IMR-90 (cell line): Measurements from ENCODE around the gene PREB. TPM values are rescaled to one million over a fixed set of nuclear protein-coding genes. Genes with fewer than 3 reads are reported as not detected.

Experiments used
- ATAC-seq: fragments of 200-7000 bp; cut with Tn5 transposase; 2 replicates; pipeline ENCODE4 v1.9.1; 2020; ENCODE audit warnings: low read depth, mild to moderate bottlenecking, moderate library complexity
- BruUV-seq: library from RNA; stranded (reverse); fragments of 400-500 nt; replicated peaks from 2 replicates; lab custom pipeline; 2021; lab: Mats Ljungman, UMichigan
- CTCF ChIA-PET: fragments of 300-600 bp; formaldehyde crosslinking; extraction: SDS; loops from one replicate; lab custom pipeline; 2021; ENCODE audit warnings: antibody characterized with exemption; lab: Yijun Ruan, JAX
- POLR2A ChIA-PET: fragments of 300-600 bp; sonication (Branson Sonifier 250); formaldehyde crosslinking; loops from one replicate; lab custom pipeline; 2022; ENCODE audit warnings: antibody characterized with exemption; ENCODE audit not compliant: unreplicated experiment; lab: Charles Lee
- DNase-seq: peaks from one replicate; pipeline ENCODE4 v3.0.0; 2013
- H2AFZ ChIP-seq: replicated peaks from 2 replicates; pipeline ENCODE3; 2013; ENCODE audit warnings: low read length, mild to moderate bottlenecking; ENCODE audit not compliant: poor library complexity
- H2AK5ac ChIP-seq: 2 replicates; pipeline ENCODE4 v1.6.1; 2013; ENCODE audit warnings: low read depth, low read length, inconsistent platforms
- H2AK9ac ChIP-seq: replicated peaks from 2 replicates; pipeline ENCODE3; 2013; ENCODE audit warnings: mild to moderate bottlenecking, low read depth, low read length, moderate library complexity; ENCODE audit not compliant: poor library complexity
- H2BK120ac ChIP-seq: 2 replicates; pipeline ENCODE4 v1.6.1; 2013; ENCODE audit warnings: low read depth, low read length, inconsistent platforms
- H2BK15ac ChIP-seq: 3 replicates; pipeline ENCODE4 v1.6.1; 2013; ENCODE audit warnings: low read depth, low read length, inconsistent platforms
- H2BK20ac ChIP-seq: 2 replicates; pipeline ENCODE4 v1.6.1; 2013; ENCODE audit warnings: low read depth, mild to moderate bottlenecking, inconsistent platforms, low read length, moderate library complexity
- H2BK5ac ChIP-seq: 2 replicates; pipeline ENCODE4 v1.6.1; 2013; ENCODE audit warnings: mild to moderate bottlenecking, low read depth, low read length, inconsistent platforms; ENCODE audit not compliant: poor library complexity, severe bottlenecking
- H3K14ac ChIP-seq: replicated peaks from 2 replicates; pipeline ENCODE4 v1.6.1; 2013; ENCODE audit warnings: low read depth, low read length, inconsistent platforms
- H3K18ac ChIP-seq: 2 replicates; pipeline ENCODE4 v1.6.1; 2013; ENCODE audit warnings: low read depth, low read length, control low read depth
- H3K23ac ChIP-seq: 2 replicates; pipeline ENCODE4 v1.6.1; 2013; ENCODE audit warnings: low read depth, low read length, inconsistent platforms
- H3K27ac ChIP-seq: 2 replicates; pipeline ENCODE4 v1.5.1; 2013; ENCODE audit warnings: mild to moderate bottlenecking, control low read depth, low read length; ENCODE audit not compliant: insufficient read depth
- H3K27me3 ChIP-seq: 2 replicates; pipeline ENCODE4 v1.6.1; 2013; ENCODE audit warnings: low read length; ENCODE audit not compliant: control insufficient read depth, insufficient read depth
- H3K36me3 ChIP-seq: 2 replicates; pipeline ENCODE4 v1.6.1; 2013; ENCODE audit warnings: low read length, mixed read lengths; ENCODE audit not compliant: control insufficient read depth, insufficient read depth
- H3K4ac ChIP-seq: 2 replicates; pipeline ENCODE4 v1.6.1; 2013; ENCODE audit warnings: low read depth, low read length, inconsistent platforms
- H3K4me1 ChIP-seq: 2 replicates; pipeline ENCODE4 v1.6.1; 2013; ENCODE audit warnings: low read length, mixed read lengths; ENCODE audit not compliant: control insufficient read depth, insufficient read depth
- H3K4me2 ChIP-seq: 2 replicates; pipeline ENCODE4 v1.6.1; 2013; ENCODE audit warnings: low read depth, mild to moderate bottlenecking, control low read depth, low read length, moderate library complexity
- H3K4me3 ChIP-seq: 2 replicates; pipeline ENCODE4 v1.5.1; 2013; ENCODE audit warnings: low read depth, mild to moderate bottlenecking, control low read depth, low read length, moderate library complexity; ENCODE audit not compliant: insufficient read depth
- H3K56ac ChIP-seq: 2 replicates; pipeline ENCODE4 v1.6.1; 2013; ENCODE audit warnings: low read length, inconsistent platforms; ENCODE audit not compliant: insufficient read depth; ENCODE audit errors: extremely low read depth
- H3K79me1 ChIP-seq, 2 experiments: 2 replicates each; pipeline ENCODE4 v1.6.1; 2013; ENCODE audit warnings: low read length in 2 of 2, inconsistent platforms in 1 of 2, low read depth in 1 of 2
- H3K9ac ChIP-seq: 2 replicates; pipeline ENCODE4 v1.6.1; 2013; ENCODE audit warnings: low read depth, low read length, control low read depth
- H3K9me1 ChIP-seq: 2 replicates; pipeline ENCODE4 v1.6.1; 2013; ENCODE audit warnings: low read length, inconsistent platforms; ENCODE audit not compliant: insufficient read depth
- H3K9me3 ChIP-seq: 2 replicates; pipeline ENCODE4 v1.6.1; 2013; ENCODE audit warnings: low read length; ENCODE audit not compliant: control insufficient read depth, insufficient read depth
- H4K20me1 ChIP-seq: 2 replicates; pipeline ENCODE4 v1.6.1; 2013; ENCODE audit warnings: low read length, inconsistent platforms; ENCODE audit not compliant: insufficient read depth
- H4K5ac ChIP-seq: 2 replicates; pipeline ENCODE4 v1.6.1; 2013; ENCODE audit warnings: mild to moderate bottlenecking, low read depth, low read length, control low read depth
- H4K8ac ChIP-seq, 2 experiments: 2 replicates each; pipeline ENCODE4 v1.6.1; 2013; ENCODE audit warnings: low read depth in 2 of 2, low read length in 2 of 2, control low read depth in 1 of 2, inconsistent platforms in 1 of 2
- H4K91ac ChIP-seq: 2 replicates; pipeline ENCODE4 v1.6.1; 2013; ENCODE audit warnings: low read depth, low read length, inconsistent platforms; ENCODE audit not compliant: insufficient read depth
- BHLHE40 ChIP-seq: fragments of 150-350 bp; IDR thresholded peaks from 2 replicates; pipeline ENCODE4 v1.6.1; 2016; ENCODE audit warnings: mild to moderate bottlenecking, low read depth, low read length
- CEBPB ChIP-seq: IDR thresholded peaks from 2 replicates; pipeline ENCODE4 v1.6.1; 2012; ENCODE audit warnings: low read depth, low read length, improper control_type of control experiment
- CHD1 ChIP-seq: IDR thresholded peaks from 2 replicates; pipeline ENCODE4 v1.6.1; 2012; ENCODE audit warnings: low read depth, low read length, improper control_type of control experiment
- FOS ChIP-seq: fragments of 150-350 bp; IDR thresholded peaks from 2 replicates; pipeline ENCODE4 v1.6.1; 2016; ENCODE audit warnings: low read depth, low read length
- MAFK ChIP-seq: IDR thresholded peaks from 2 replicates; pipeline ENCODE4 v1.6.1; 2012; ENCODE audit warnings: low read depth, low read length, improper control_type of control experiment
- MAZ ChIP-seq: IDR thresholded peaks from 2 replicates; pipeline ENCODE4 v1.6.1; 2012; ENCODE audit warnings: low read depth, mild to moderate bottlenecking, low read length, improper control_type of control experiment, moderate library complexity, borderline replicate concordance
- MXI1 ChIP-seq: IDR thresholded peaks from 2 replicates; pipeline ENCODE4 v1.6.1; 2012; ENCODE audit warnings: low read depth, mild to moderate bottlenecking, low read length, moderate library complexity, borderline replicate concordance
- NFE2L2 ChIP-seq: fragments of 150-350 bp; IDR thresholded peaks from 2 replicates; pipeline ENCODE4 v1.6.1; 2016; ENCODE audit warnings: low read depth, mild to moderate bottlenecking, low read length
- POLR2A ChIP-seq: IDR thresholded peaks from 2 replicates; pipeline ENCODE4 v1.6.1; 2012; ENCODE audit warnings: mild to moderate bottlenecking, low read depth, low read length
- RAD21 ChIP-seq: IDR thresholded peaks from 2 replicates; pipeline ENCODE4 v1.6.1; 2012; ENCODE audit warnings: low read length, improper control_type of control experiment
- RCOR1 ChIP-seq: IDR thresholded peaks from 2 replicates; pipeline ENCODE4 v1.6.1; 2012; ENCODE audit warnings: mild to moderate bottlenecking, low read length, improper control_type of control experiment; ENCODE audit not compliant: insufficient replicate concordance
- RFX5 ChIP-seq: IDR thresholded peaks from 2 replicates; pipeline ENCODE4 v1.8.0; 2012; ENCODE audit warnings: low read depth, mild to moderate bottlenecking, low read length, moderate library complexity
- WGBS, 2 experiments: methylation state at CpG; one replicate each; pipeline versions ENCODE4 v1.1.5 to v1.1.7; 2013; ENCODE audit warnings: missing lambda C conversion rate in 2 of 2; ENCODE audit not compliant: insufficient read length in 1 of 2; ENCODE audit errors: extremely low coverage in 2 of 2; 5-methylcytosine and 5-hydroxymethylcytosine counted together
- dilution Hi-C: fragments of 300-500 bp; cut with HindIII; formaldehyde crosslinking; loops from one replicate; pipeline ENCODE4 v1.14.3; 2018; ENCODE audit warnings: low sequenced_read_pairs; ENCODE audit not compliant: unreplicated experiment
- in situ Hi-C: fragments of 300-500 bp; cut with MboI; formaldehyde crosslinking; loops from 3 replicates; pipeline ENCODE4 v1.14.3; 2019; ENCODE audit warnings: low sequenced_read_pairs, inconsistent platforms, mixed read lengths
- intact Hi-C: fragments of 100-400 bp; cut with micrococcal nuclease; formaldehyde crosslinking; loops from 2 replicates; pipeline ENCODE4 v1.10.0; 2022
- polyA plus RNA-seq, 3 experiments: library from polyadenylated mRNA; depleted of rRNA; stranded (reverse); fragments of >200 nt; gene quantifications; 2 replicates each; pipeline ENCODE4 v1.2.3, GENCODE V29; 2012; ENCODE audit warnings: low replicate concordance in 1 of 3
- total RNA-seq: library from RNA; depleted of rRNA; stranded (reverse); fragments of >200 nt; gene quantifications from 2 replicates; pipeline ENCODE4 v1.2.3, GENCODE V29; 2012
- TF ChIP-seq, protein P1 (sequence below): conservative IDR thresholded peaks from 2 replicates; pipeline ENCODE4 v1.5.1; 2012; ENCODE audit warnings: mild to moderate bottlenecking, low read depth, low read length, improper control_type of control experiment
- TF ChIP-seq, protein P2 (sequence below): fragments of 150-350 bp; IDR thresholded peaks from 2 replicates; pipeline ENCODE4 v1.6.1; 2017; ENCODE audit warnings: mild to moderate bottlenecking, antibody characterized with exemption, low read length, low read depth
- TF ChIP-seq, protein P3 (sequence below): fragments of 150-350 bp; IDR thresholded peaks from 2 replicates; pipeline ENCODE4 v1.6.1; 2016; ENCODE audit warnings: low read depth, mild to moderate bottlenecking, low read length, moderate library complexity, borderline replicate concordance

Gene PREB
- total and polyA plus RNA-seq, 2 of the 4 experiments (the other 2 are of a cell fraction), result 38.9 to 52.2 TPM

DNA sequence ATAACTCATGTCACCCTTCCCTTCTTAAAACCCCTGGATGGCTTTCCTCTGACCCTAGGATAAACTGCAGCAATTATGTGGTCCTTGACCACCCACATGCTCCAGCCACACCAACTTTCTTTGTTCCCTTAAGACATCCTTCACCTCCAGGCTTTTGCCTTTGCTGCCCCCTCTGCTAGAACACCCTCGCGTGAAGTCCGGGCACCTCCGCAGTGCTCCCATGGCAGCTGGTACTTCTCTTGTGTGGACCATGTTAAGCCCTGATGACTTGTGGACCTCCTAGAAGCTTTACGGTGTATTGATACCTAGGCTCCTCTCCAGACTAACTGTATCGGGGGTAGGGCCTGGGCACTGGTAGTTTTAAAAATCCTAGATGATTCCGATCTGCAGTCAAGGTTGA lies 11.6 kb downstream of the PREB start:
- no TSS peak for BruUV-seq
- H4K91ac ChIP-seq, result no peak overlapping the region
- no peak for ATAC-seq
- peak overlapping the region; percentile 41 for H2AFZ ChIP-seq
- no peak overlapping the region for H2BK5ac ChIP-seq
- H2AK9ac ChIP-seq, result no peak overlapping the region
- H3K9ac ChIP-seq, result no peak overlapping the region
- H2AK5ac ChIP-seq, result no peak overlapping the region
- no peaks in the 10 kb centered on the region for H3K36me3 ChIP-seq
- H2BK120ac ChIP-seq, result no peak overlapping the region
- peaks cover 4% of the 10 kb centered on the region; the same call in 1 of the 2 replicates for H3K9me1 ChIP-seq
- peaks cover 53% of the 10 kb centered on the region for H3K27me3 ChIP-seq
- no peak overlapping the region for H3K23ac ChIP-seq
- H3K18ac ChIP-seq, result no peak overlapping the region
- POLR2A ChIA-PET, result no interaction called here
- peaks cover 7% of the 10 kb centered on the region for H3K4me1 ChIP-seq
- TF ChIP-seq MXI1, result no peak
- no peak for TF ChIP-seq NFE2L2
- TF ChIP-seq FOS, result no peak
- TF ChIP-seq, protein P1, sequence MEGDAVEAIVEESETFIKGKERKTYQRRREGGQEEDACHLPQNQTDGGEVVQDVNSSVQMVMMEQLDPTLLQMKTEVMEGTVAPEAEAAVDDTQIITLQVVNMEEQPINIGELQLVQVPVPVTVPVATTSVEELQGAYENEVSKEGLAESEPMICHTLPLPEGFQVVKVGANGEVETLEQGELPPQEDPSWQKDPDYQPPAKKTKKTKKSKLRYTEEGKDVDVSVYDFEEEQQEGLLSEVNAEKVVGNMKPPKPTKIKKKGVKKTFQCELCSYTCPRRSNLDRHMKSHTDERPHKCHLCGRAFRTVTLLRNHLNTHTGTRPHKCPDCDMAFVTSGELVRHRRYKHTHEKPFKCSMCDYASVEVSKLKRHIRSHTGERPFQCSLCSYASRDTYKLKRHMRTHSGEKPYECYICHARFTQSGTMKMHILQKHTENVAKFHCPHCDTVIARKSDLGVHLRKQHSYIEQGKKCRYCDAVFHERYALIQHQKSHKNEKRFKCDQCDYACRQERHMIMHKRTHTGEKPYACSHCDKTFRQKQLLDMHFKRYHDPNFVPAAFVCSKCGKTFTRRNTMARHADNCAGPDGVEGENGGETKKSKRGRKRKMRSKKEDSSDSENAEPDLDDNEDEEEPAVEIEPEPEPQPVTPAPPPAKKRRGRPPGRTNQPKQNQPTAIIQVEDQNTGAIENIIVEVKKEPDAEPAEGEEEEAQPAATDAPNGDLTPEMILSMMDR, result no peak
- no peak for TF ChIP-seq CHD1
- no peak for TF ChIP-seq RCOR1
- TF ChIP-seq BHLHE40, result no peak
- TF ChIP-seq, protein P2, sequence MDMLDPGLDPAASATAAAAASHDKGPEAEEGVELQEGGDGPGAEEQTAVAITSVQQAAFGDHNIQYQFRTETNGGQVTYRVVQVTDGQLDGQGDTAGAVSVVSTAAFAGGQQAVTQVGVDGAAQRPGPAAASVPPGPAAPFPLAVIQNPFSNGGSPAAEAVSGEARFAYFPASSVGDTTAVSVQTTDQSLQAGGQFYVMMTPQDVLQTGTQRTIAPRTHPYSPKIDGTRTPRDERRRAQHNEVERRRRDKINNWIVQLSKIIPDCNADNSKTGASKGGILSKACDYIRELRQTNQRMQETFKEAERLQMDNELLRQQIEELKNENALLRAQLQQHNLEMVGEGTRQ, result no peak
- no peak for TF ChIP-seq CEBPB
- TF ChIP-seq POLR2A, result no peak
- no peak for TF ChIP-seq RAD21
- no peak for TF ChIP-seq RFX5
- no peak for TF ChIP-seq MAFK
- TF ChIP-seq, protein P3, sequence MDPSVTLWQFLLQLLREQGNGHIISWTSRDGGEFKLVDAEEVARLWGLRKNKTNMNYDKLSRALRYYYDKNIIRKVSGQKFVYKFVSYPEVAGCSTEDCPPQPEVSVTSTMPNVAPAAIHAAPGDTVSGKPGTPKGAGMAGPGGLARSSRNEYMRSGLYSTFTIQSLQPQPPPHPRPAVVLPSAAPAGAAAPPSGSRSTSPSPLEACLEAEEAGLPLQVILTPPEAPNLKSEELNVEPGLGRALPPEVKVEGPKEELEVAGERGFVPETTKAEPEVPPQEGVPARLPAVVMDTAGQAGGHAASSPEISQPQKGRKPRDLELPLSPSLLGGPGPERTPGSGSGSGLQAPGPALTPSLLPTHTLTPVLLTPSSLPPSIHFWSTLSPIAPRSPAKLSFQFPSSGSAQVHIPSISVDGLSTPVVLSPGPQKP, result no peak
- TF ChIP-seq MAZ, result no peak
- no peak overlapping the region for H3K14ac ChIP-seq
- H3K9me3 ChIP-seq, result peaks cover 6% of the 10 kb centered on the region; the same call in 1 of the 2 replicates
- H3K56ac ChIP-seq, result no peak overlapping the region
- no peak overlapping the region for H2BK15ac ChIP-seq
- intact Hi-C loops (no loop called here), in situ Hi-C loops (no loop called here), dilution Hi-C loops (no loop called here)
- H4K5ac ChIP-seq, result no peak overlapping the region
- H4K20me1 ChIP-seq, result no peaks in the 10 kb centered on the region
- H4K8ac ChIP-seq, result no peak overlapping the region
- DNase-seq, result no peak
- no peak overlapping the region for H3K4me3 ChIP-seq
- no peak overlapping the region for H3K4ac ChIP-seq
- no peak overlapping the region for H2BK20ac ChIP-seq
- CTCF ChIA-PET, result no interaction called here
- H3K27ac ChIP-seq, result no peak overlapping the region
- H3K4me2 ChIP-seq, result no peak overlapping the region
- WGBS, 2 experiments, result 100% methylated on average over 1 of the region's 7 CpGs; no CpG with 5 or more reads in 1 of the 2 experiments
- no peaks in the 10 kb centered on the region for H3K79me1 ChIP-seq
